H1 (cell line): ENCODE measurements around the gene CLCA1. TPM values are rescaled to one million over a fixed set of nuclear protein-coding genes. Genes with fewer than 3 reads are reported as not detected.

Experiments used
- CTCF ChIA-PET: fragments of 300-600 bp; sonication (Branson Sonifier 250); formaldehyde crosslinking; loops from one replicate; lab custom pipeline; 2021; ENCODE audit not compliant: partially characterized antibody; lab: Charles Lee
- POLR2A ChIA-PET: fragments of 300-600 bp; sonication (Branson Sonifier 250); formaldehyde crosslinking; loops from one replicate; lab custom pipeline; 2021; ENCODE audit warnings: inconsistent platforms; ENCODE audit not compliant: partially characterized antibody; lab: Charles Lee
- DNase-seq, 2 experiments: peaks; one replicate each; pipeline versions ENCODE4 v3.0.0 to v3.0.0-alpha.2; 2010 to 2022; ENCODE audit warnings: low spot score in 2 of 2, low read depth in 1 of 2, mixed read lengths in 1 of 2
- FAIRE-seq: peaks from 2 replicates; lab custom pipeline; 2011; peaks lifted over from hg19 to GRCh38; lab: Jason Lieb, UNC
- H2AFZ ChIP-seq: 2 replicates; pipeline ENCODE4 v1.8.1; 2012; ENCODE audit warnings: low read length, inconsistent platforms
- H2AK5ac ChIP-seq: 2 replicates; pipeline ENCODE4 v1.6.1; 2013; ENCODE audit warnings: low read depth, low read length
- H2BK120ac ChIP-seq: replicated peaks from 2 replicates; pipeline ENCODE3; 2013; ENCODE audit warnings: low read depth, low read length, inconsistent platforms
- H2BK12ac ChIP-seq: 2 replicates; pipeline ENCODE4 v1.6.1; 2013; ENCODE audit warnings: low read depth, low read length
- H2BK15ac ChIP-seq: 2 replicates; pipeline ENCODE4 v1.6.1; 2013; ENCODE audit warnings: low read length
- H2BK20ac ChIP-seq: 2 replicates; pipeline ENCODE4 v1.6.1; 2013; ENCODE audit warnings: low read length
- H2BK5ac ChIP-seq: 2 replicates; pipeline ENCODE4 v1.6.1; 2013; ENCODE audit warnings: low read depth, low read length
- H3K14ac ChIP-seq: 2 replicates; pipeline ENCODE4 v1.6.1; 2013; ENCODE audit warnings: inconsistent platforms; ENCODE audit not compliant: insufficient read length
- H3K18ac ChIP-seq: 2 replicates; pipeline ENCODE4 v1.6.1; 2013; ENCODE audit warnings: low read length; ENCODE audit errors: extremely low read depth
- H3K23ac ChIP-seq: 2 replicates; pipeline ENCODE4 v1.6.1; 2013; ENCODE audit warnings: inconsistent platforms; ENCODE audit not compliant: insufficient read length
- H3K23me2 ChIP-seq: 2 replicates; pipeline ENCODE4 v1.6.1; 2013; ENCODE audit warnings: low read depth, low read length
- H3K27ac ChIP-seq: 2 replicates; pipeline ENCODE4 v1.6.1; 2011; ENCODE audit warnings: low read depth, low read length, inconsistent platforms
- H3K27me3 ChIP-seq, 4 experiments: replicated peaks in 1 of 4; 1 replicate in 1 of 4; 2 replicates in 3 of 4; pipeline versions ENCODE4 v1.6.1 to v1.8.1; 2011 to 2013; ENCODE audit warnings: low read length in 3 of 4, mild to moderate bottlenecking in 3 of 4, inconsistent platforms in 2 of 4, mixed read lengths in 2 of 4, moderate library complexity in 1 of 4; ENCODE audit not compliant: control insufficient read depth in 3 of 4, insufficient read depth in 3 of 4; ENCODE audit errors: extremely low read depth in 1 of 4
- H3K36me3 ChIP-seq, 4 experiments: 2 replicates each; pipeline versions ENCODE4 v1.6.1 to v1.8.1; 2011 to 2013; ENCODE audit warnings: mild to moderate bottlenecking in 4 of 4, low read length in 3 of 4, moderate library complexity in 2 of 4, control low read depth in 1 of 4, inconsistent platforms in 1 of 4; ENCODE audit not compliant: insufficient read depth in 4 of 4, control insufficient read depth in 2 of 4
- H3K4ac ChIP-seq: replicated peaks from 2 replicates; pipeline ENCODE3; 2013; ENCODE audit warnings: low read length, low read depth, mixed read lengths, inconsistent platforms; ENCODE audit not compliant: insufficient read length
- H3K4me1 ChIP-seq, 4 experiments: replicated peaks in 1 of 4; 1 replicate in 1 of 4; 2 replicates in 3 of 4; pipeline versions ENCODE4 v1.6.1 to v1.8.1; 2011 to 2013; ENCODE audit warnings: low read length in 3 of 4, inconsistent platforms in 2 of 4, mixed read lengths in 1 of 4; ENCODE audit not compliant: insufficient read depth in 4 of 4, control insufficient read depth in 3 of 4
- H3K4me2 ChIP-seq, 2 experiments: 2 replicates each; pipeline versions ENCODE4 v1.6.1 to v1.8.1; 2011 to 2013; ENCODE audit warnings: low read depth in 2 of 2, low read length in 2 of 2, control low read depth in 1 of 2, inconsistent platforms in 1 of 2, mild to moderate bottlenecking in 1 of 2; ENCODE audit not compliant: insufficient read depth in 1 of 2
- H3K4me3 ChIP-seq, 4 experiments: fragments of 200-600, 300-600 bp in 1 of 4; sonication (generic), shearing (Covaris generic), sonication (Bioruptor Twin) in 1 of 4; 2 replicates each; pipeline versions ENCODE4 v1.5.1 to v1.8.1; 2011 to 2016; ENCODE audit warnings: low read length in 4 of 4, low read depth in 3 of 4, control low read depth in 2 of 4, inconsistent platforms in 2 of 4, mild to moderate bottlenecking in 2 of 4, mixed read lengths in 1 of 4, moderate library complexity in 1 of 4; ENCODE audit not compliant: insufficient read depth in 2 of 4; ENCODE audit errors: extremely low read depth in 1 of 4
- H3K56ac ChIP-seq: replicated peaks from 2 replicates; pipeline ENCODE3; 2013; ENCODE audit warnings: low read depth, mild to moderate bottlenecking, mixed read lengths, low read length, inconsistent platforms; ENCODE audit not compliant: insufficient read length
- H3K79me1 ChIP-seq: 2 replicates; pipeline ENCODE4 v1.6.1; 2013; ENCODE audit warnings: low read depth, low read length, control low read depth
- H3K79me2 ChIP-seq, 2 experiments: 2 replicates each; pipeline versions ENCODE4 v1.6.1 to v1.8.1; 2012 to 2013; ENCODE audit warnings: low read length in 2 of 2, mild to moderate bottlenecking in 2 of 2, inconsistent platforms in 1 of 2; ENCODE audit not compliant: insufficient read depth in 2 of 2, control insufficient read depth in 1 of 2
- H3K9ac ChIP-seq, 4 experiments: replicated peaks in 1 of 4; 1 replicate in 1 of 4; 2 replicates in 3 of 4; pipeline versions ENCODE4 v1.6.1 to v1.8.1; 2011 to 2013; ENCODE audit warnings: low read depth in 3 of 4, low read length in 3 of 4, control low read depth in 2 of 4, mild to moderate bottlenecking in 2 of 4, moderate library complexity in 2 of 4, inconsistent platforms in 1 of 4; ENCODE audit errors: extremely low read depth in 1 of 4
- H3K9me3 ChIP-seq, 2 experiments: 2 replicates each; pipeline versions ENCODE4 v1.6.1 to v1.8.1; 2012 to 2013; ENCODE audit warnings: mild to moderate bottlenecking in 2 of 2, moderate library complexity in 2 of 2, control low read depth in 1 of 2, inconsistent platforms in 1 of 2, low read depth in 1 of 2, low read length in 1 of 2, mixed read lengths in 1 of 2; ENCODE audit not compliant: insufficient read depth in 2 of 2
- H4K20me1 ChIP-seq, 2 experiments: replicated peaks in 1 of 2; 2 replicates each; pipeline versions ENCODE3 to v1.8.1; 2011 to 2013; ENCODE audit warnings: inconsistent platforms in 2 of 2, low read length in 2 of 2, mild to moderate bottlenecking in 1 of 2; ENCODE audit not compliant: insufficient read depth in 2 of 2, control insufficient read depth in 1 of 2
- H4K5ac ChIP-seq: 2 replicates; pipeline ENCODE4 v1.6.1; 2013; ENCODE audit warnings: low read length, low read depth, mixed read lengths, inconsistent platforms; ENCODE audit not compliant: insufficient read length
- H4K8ac ChIP-seq: 2 replicates; pipeline ENCODE4 v1.8.0; 2013; ENCODE audit warnings: mild to moderate bottlenecking, moderate library complexity, low read length, inconsistent platforms; ENCODE audit not compliant: insufficient read depth; ENCODE audit errors: extremely low read depth
- H4K91ac ChIP-seq: replicated peaks from 2 replicates; pipeline ENCODE3; 2013; ENCODE audit warnings: low read length, mixed read lengths, inconsistent platforms; ENCODE audit not compliant: insufficient read length
- TAF1 ChIP-seq: IDR thresholded peaks from 2 replicates; pipeline ENCODE4 v1.6.1; 2011; ENCODE audit warnings: mild to moderate bottlenecking, low read depth, low read length
- WGBS, 2 experiments: shearing (Covaris generic) in 1 of 2; methylation state at CpG; one replicate each; pipeline versions ENCODE4 v1.1.6 to v1.1.7; 2013 to 2015; ENCODE audit warnings: low lambda C conversion rate in 2 of 2, mixed read lengths in 2 of 2, inconsistent platforms in 1 of 2, low coverage in 1 of 2, missing lambda C conversion rate in 1 of 2; ENCODE audit not compliant: insufficient replicate concordance in 2 of 2, insufficient coverage in 1 of 2, insufficient read length in 1 of 2; ENCODE audit errors: extremely low coverage in 1 of 2, missing lambda C conversion rate in 1 of 2; 5-methylcytosine and 5-hydroxymethylcytosine counted together
- polyA plus RNA-seq, 7 experiments: library from polyadenylated mRNA; depleted of rRNA in 3 of 7; stranded (reverse) in 5 of 7; unstranded in 2 of 7; fragments of >200 nt in 5 of 7; fragments of 200-250 nt in 2 of 7; gene quantifications; 1 replicate in 5 of 7; 2 replicates in 1 of 7; 4 replicates in 1 of 7; pipeline versions ENCODE4 v1.2.1 to v1.2.3, GENCODE V29; 2011 to 2013; ENCODE audit warnings: missing spikeins in 2 of 7, mixed read lengths in 2 of 7
- total RNA-seq: library from RNA; stranded (reverse); fragmentation: NEBNext Ultra II Directional; extraction: Animal tissue kit (Norgen Biotek cat#: 25700); gene quantifications from 2 replicates; pipeline ENCODE4 v1.2.1, GENCODE V29; 2021

CLCA1 gene
- total and polyA plus RNA-seq, 2 of the 8 experiments (the other 6 are each of a cell fraction or from before 2014, with no cell fraction given) = not detected

DNA sequence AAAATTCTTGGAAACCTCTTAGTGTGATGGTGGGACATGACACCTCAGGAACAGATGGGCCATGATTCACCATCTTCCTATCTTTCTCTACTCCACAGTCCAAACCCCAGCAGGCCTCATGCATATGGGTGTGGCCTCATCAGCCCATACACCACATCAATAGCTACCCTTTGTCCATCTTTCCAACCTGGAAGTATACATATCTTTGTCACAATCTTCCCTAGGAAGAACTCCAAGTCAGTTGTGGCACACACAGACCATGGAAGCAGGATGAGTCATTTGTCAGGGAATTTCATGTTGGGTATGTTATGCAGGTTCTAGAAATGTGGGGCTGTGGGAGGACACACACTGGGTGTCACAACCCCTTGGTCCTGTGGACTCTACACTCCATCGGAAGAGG is 47.6 kb downstream of the CLCA1 start:
- DNase-seq = no peak
- no peaks in the 10 kb centered on the region for H3K9me3 ChIP-seq
- H2BK12ac ChIP-seq = no peak overlapping the region
- H3K36me3 ChIP-seq = no peaks in the 10 kb centered on the region
- no peak overlapping the region for H3K23ac ChIP-seq
- H3K79me2 ChIP-seq = no peaks in the 10 kb centered on the region
- no peak for TF ChIP-seq TAF1
- TF ChIP-seq, all 59 proteins: peak for 0
- Histone ChIP-seq H3K9ac (no peak overlapping the region), H2BK120ac (no peak overlapping the region), H2BK15ac (no peak overlapping the region), H4K8ac (no peak overlapping the region), H3K27ac (no peak overlapping the region), H3K23me2 (no peaks in the 10 kb centered on the region), H3K18ac (no peak overlapping the region), H3K14ac (no peak overlapping the region), H3K4ac (no peak overlapping the region), H3K27me3 (no peaks in the 10 kb centered on the region), H3K79me1 (no peaks in the 10 kb centered on the region), H3K4me2 (no peak overlapping the region), H3K56ac (no peak overlapping the region), H2AFZ (no peak overlapping the region), H3K4me3 (no peak overlapping the region), H4K5ac (no peak overlapping the region), H2BK5ac (no peak overlapping the region), H3K4me1 (no peaks in the 10 kb centered on the region), H4K91ac (no peak overlapping the region), H2AK5ac (no peak overlapping the region), H2BK20ac (no peak overlapping the region), H4K20me1 (no peaks in the 10 kb centered on the region)
- POLR2A ChIA-PET = no interaction called here
- CTCF ChIA-PET = interaction anchor here (0.8 to 5.3 kb wide), 9 partner anchors 10 to 188 kb away, joined by 3 to 31 read pairs (median 5); partner anchors contain the start of gene SH3GLB1
- FAIRE-seq = no peak
- WGBS, 2 experiments = 94% methylated on average over 1 of the region's 1 CpG; no CpG with 5 or more reads in 1 of the 2 experiments
